ENCODE results near the gene C6orf47.

The C6orf47 gene

GRCh38 chr6:31627690-31628287 is 32.8 kb downstream of the C6orf47 start:
- Histone ChIP-seq H3K4me1 (ENCODE audit: control insufficient read depth in 5 of 5, insufficient read depth in 5 of 5, low read length in 5 of 5) (peaks cover 0 to 18% (median 0%) of the 10 kb centered on the region in 5 donors), H3K27me3 (ENCODE audit: control insufficient read depth in 5 of 5, insufficient read depth in 4 of 5, low read length in 5 of 5) (no peaks in the 10 kb centered on the region), H3K36me3 (ENCODE audit: control insufficient read depth in 5 of 5, insufficient read depth in 5 of 5, low read length in 5 of 5) (peaks cover 11 to 95% (median 93%) of the 10 kb centered on the region in 5 donors), H3K27ac (ENCODE audit: low read depth, low read length) (no peak overlapping the region), H3K9ac (ENCODE audit: low read length in 5 of 5) (no peak overlapping the region), H3K9me3 (ENCODE audit: control insufficient read depth in 5 of 5, low read length in 5 of 5) (no peaks in the 10 kb centered on the region), H3K4me3 (ENCODE audit: low read depth in 1 of 5, low read length in 5 of 5) (no peak overlapping the region)

DNA sequence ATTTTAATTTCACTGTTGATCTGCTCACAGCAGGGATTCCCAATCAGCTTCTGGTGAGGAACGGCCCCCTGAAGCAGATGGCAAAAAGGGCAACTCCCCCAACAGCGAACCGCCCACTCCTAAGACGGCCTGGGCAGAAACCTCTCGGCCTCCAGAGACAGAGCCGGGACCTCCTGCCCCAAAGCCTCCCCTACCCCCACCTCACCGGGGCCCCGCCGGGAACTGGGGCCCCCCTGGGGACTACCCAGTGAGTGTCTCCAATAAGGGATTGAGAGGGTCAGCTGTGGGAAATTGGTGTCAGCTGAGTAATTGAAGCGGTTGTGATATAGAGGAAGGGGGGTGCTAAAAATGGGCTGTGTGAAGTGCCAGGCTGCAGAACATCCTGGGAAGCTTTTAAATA is 33.6 kb downstream of the C6orf47 start:
- Histone ChIP-seq H3K27me3 (ENCODE audit: control insufficient read depth in 5 of 5, insufficient read depth in 4 of 5, low read length in 5 of 5) (no peaks in the 10 kb centered on the region), H3K4me1 (ENCODE audit: control insufficient read depth in 5 of 5, insufficient read depth in 5 of 5, low read length in 5 of 5) (peaks cover 0 to 22% (median 8%) of the 10 kb centered on the region in 5 donors), H3K9ac (ENCODE audit: low read length in 5 of 5) (no peak overlapping the region), H3K9me3 (ENCODE audit: control insufficient read depth in 5 of 5, low read length in 5 of 5) (no peaks in the 10 kb centered on the region), H3K36me3 (ENCODE audit: control insufficient read depth in 5 of 5, insufficient read depth in 5 of 5, low read length in 5 of 5) (peaks cover 11 to 87% (median 85%) of the 10 kb centered on the region in 5 donors), H3K27ac (ENCODE audit: low read depth, low read length) (peak overlapping the region; percentile 10), H3K4me3 (ENCODE audit: low read depth in 1 of 5, low read length in 5 of 5) (no peak overlapping the region)

DNA sequence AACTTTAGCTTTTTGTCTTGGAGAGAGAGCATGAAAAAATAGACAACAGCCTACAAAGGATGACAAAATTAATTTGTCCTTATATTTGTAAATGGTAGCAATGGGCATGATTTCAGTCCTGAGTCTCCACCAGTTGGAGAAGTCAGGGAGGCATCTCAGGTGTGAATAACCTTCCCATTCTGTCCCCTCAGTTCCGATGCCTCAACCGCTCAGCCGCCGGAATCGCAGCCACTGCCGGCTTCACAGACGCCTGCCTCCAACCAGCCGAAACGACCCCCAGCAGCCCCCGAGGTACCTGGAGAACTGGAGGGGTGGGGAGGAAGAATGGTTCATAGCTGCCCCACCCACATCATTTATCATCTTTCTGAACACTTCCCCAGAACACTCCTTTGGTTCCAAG is 36.5 kb downstream of the C6orf47 start:
- H3K4me1 ChIP-seq (ENCODE audit: control insufficient read depth in 5 of 5, insufficient read depth in 5 of 5, low read length in 5 of 5), result peaks cover 0 to 36% (median 23%) of the 10 kb centered on the region in 5 donors
- H3K27me3 ChIP-seq (ENCODE audit: control insufficient read depth in 5 of 5, insufficient read depth in 4 of 5, low read length in 5 of 5), result no peaks in the 10 kb centered on the region
- H3K27ac ChIP-seq (ENCODE audit: low read depth, low read length), result no peak overlapping the region
- no peak overlapping the region for H3K9ac ChIP-seq (ENCODE audit: low read length in 5 of 5)
- H3K36me3 ChIP-seq (ENCODE audit: control insufficient read depth in 5 of 5, insufficient read depth in 5 of 5, low read length in 5 of 5), result peaks cover 9 to 58% (median 56%) of the 10 kb centered on the region in 5 donors
- no peaks in the 10 kb centered on the region for H3K9me3 ChIP-seq (ENCODE audit: control insufficient read depth in 5 of 5, low read length in 5 of 5)
- H3K4me3 ChIP-seq (ENCODE audit: low read depth in 1 of 5, low read length in 5 of 5), result no peak overlapping the region

DNA sequence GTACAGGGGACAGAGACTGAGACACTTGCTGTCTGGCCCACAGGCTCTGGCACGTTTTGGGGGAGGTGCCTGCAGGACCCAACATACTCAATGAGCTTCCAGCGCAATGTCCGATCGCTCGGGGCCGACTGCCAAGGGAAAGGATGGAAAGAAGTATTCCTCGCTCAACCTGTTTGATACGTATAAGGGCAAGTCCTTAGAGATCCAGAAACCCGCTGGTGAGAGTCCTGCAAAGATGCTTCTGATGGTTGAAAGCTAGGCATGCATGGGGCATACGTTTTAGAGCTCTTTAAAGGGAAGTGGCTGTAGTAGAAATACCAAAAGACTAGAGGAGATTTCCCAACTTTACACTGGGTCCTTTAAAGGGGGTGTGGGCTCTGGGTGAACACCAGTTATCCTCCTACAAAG is 37.9 kb downstream of the C6orf47 start:
- no peak overlapping the region for H3K4me3 ChIP-seq (ENCODE audit: low read depth in 1 of 5, low read length in 5 of 5)
- H3K27ac ChIP-seq (ENCODE audit: low read depth, low read length), result no peak overlapping the region
- H3K27me3 ChIP-seq (ENCODE audit: control insufficient read depth in 5 of 5, insufficient read depth in 4 of 5, low read length in 5 of 5), result no peaks in the 10 kb centered on the region
- H3K9me3 ChIP-seq (ENCODE audit: control insufficient read depth in 5 of 5, low read length in 5 of 5), result no peaks in the 10 kb centered on the region
- peaks cover 3 to 45% (median 42%) of the 10 kb centered on the region in 5 donors for H3K36me3 ChIP-seq (ENCODE audit: control insufficient read depth in 5 of 5, insufficient read depth in 5 of 5, low read length in 5 of 5)
- peaks cover 0 to 36% (median 23%) of the 10 kb centered on the region in 5 donors for H3K4me1 ChIP-seq (ENCODE audit: control insufficient read depth in 5 of 5, insufficient read depth in 5 of 5, low read length in 5 of 5)
- H3K9ac ChIP-seq (ENCODE audit: low read length in 5 of 5), result no peak overlapping the region

- peak overlapping the region; percentile 85 to 93 (median 86) for H3K4me3 ChIP-seq (ENCODE audit: low read depth in 1 of 5, low read length in 5 of 5)
- H3K9me3 ChIP-seq (ENCODE audit: control insufficient read depth in 5 of 5, low read length in 5 of 5), result no peaks in the 10 kb centered on the region
- H3K36me3 ChIP-seq (ENCODE audit: control insufficient read depth in 5 of 5, insufficient read depth in 5 of 5, low read length in 5 of 5), result peaks cover 0 to 38% (median 35%) of the 10 kb centered on the region in 5 donors
- H3K27me3 ChIP-seq (ENCODE audit: control insufficient read depth in 5 of 5, insufficient read depth in 4 of 5, low read length in 5 of 5), result no peaks in the 10 kb centered on the region
- H3K4me1 ChIP-seq (ENCODE audit: control insufficient read depth in 5 of 5, insufficient read depth in 5 of 5, low read length in 5 of 5), result peaks cover 0 to 36% (median 25%) of the 10 kb centered on the region in 5 donors
- H3K9ac ChIP-seq (ENCODE audit: low read length in 5 of 5), result peak overlapping the region in 4 of 5 donors; percentile 94 to 99 (median 96)
- peak overlapping the region; percentile 95 for H3K27ac ChIP-seq (ENCODE audit: low read depth, low read length)
Measured at GRCh38 chr6:31621991-31622390, 38.6 kb downstream of the C6orf47 start.

DNA sequence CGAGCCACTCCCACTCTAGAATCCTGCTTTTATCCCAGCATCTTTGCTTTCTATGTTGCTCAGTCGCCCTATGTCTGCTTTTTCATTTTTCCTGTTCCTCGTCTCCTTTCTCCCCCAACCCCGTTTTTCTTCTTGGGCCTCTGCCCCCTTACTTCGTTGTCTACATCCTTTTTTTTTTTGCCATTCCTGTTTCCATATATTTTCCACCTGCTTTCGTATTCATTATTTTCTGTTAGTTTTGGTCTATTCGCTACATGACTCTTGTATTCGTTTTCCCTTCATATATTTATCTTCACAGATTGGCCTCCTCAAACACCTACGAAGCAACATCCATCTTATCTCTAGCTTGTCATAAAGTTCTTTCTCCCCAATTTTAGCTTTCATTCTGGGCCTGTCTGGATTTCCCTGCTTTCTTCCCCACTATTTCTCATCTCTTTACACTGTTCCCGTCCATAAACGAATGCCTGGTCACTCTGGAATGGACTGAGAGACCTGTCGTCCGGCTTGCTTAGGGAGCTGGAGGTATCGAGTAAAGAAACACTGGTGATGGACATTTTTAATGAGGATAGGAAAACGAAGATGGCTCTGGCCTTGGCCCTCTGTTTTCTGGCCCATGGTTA is 39.1 kb downstream of the C6orf47 start:
- Histone ChIP-seq H3K27ac (ENCODE audit: low read depth, low read length) (peak overlapping the region; percentile 95), H3K4me1 (ENCODE audit: control insufficient read depth in 5 of 5, insufficient read depth in 5 of 5, low read length in 5 of 5) (peaks cover 0 to 36% (median 27%) of the 10 kb centered on the region in 5 donors), H3K9ac (ENCODE audit: low read length in 5 of 5) (peak overlapping the region; percentile 32 to 99 (median 95)), H3K9me3 (ENCODE audit: control insufficient read depth in 5 of 5, low read length in 5 of 5) (no peaks in the 10 kb centered on the region), H3K27me3 (ENCODE audit: control insufficient read depth in 5 of 5, insufficient read depth in 4 of 5, low read length in 5 of 5) (no peaks in the 10 kb centered on the region), H3K4me3 (ENCODE audit: low read depth in 1 of 5, low read length in 5 of 5) (peak overlapping the region; percentile 85 to 93 (median 86)), H3K36me3 (ENCODE audit: control insufficient read depth in 5 of 5, insufficient read depth in 5 of 5, low read length in 5 of 5) (peaks cover 0 to 32% (median 30%) of the 10 kb centered on the region in 5 donors)

DNA sequence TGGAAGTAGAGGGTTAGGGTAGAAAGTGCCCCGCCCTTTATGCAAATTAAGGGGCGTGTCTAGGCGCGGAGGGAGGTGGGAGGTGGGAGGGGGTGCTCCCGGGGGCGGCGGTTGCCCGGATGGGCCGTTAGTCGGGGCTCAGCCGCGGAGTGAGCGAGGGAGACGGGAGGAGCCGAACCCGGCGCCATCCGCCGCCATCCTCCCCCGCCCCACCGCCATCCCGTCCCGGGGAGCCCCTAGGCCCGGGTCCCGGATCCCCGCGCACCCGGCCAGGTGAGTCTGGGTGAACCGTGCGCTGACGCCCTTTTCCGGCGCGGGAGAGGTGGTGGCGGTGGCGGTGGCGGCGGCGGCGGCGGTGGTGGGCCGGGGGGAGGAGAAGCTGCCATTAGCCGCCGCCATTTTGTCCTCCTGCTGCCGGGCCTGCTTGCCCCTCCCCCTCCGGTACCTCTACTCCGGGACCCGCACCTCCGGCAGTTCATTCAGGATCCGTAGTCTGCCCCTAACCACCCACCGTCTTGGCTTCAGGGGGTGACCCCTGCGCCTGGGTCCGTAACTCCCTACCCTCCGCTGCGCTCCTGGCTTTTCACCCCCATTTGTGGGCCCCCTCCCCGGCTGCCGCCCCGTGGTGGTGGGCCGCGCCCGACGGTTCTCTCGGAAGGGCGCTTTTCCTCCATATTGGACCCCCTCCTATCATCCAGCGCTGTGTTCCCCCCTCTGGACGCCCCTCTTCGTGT is 39.8 kb downstream of the C6orf47 start, which contains the start of gene PRRC2A:
Gene PRRC2A (plus strand): TSS at position 130 of the 734 bp plus-strand sequence. CDS start 2,075 bp downstream, outside the sequence.
- Histone ChIP-seq H3K9me3 (ENCODE audit: control insufficient read depth in 5 of 5, low read length in 5 of 5) (no peaks in the 10 kb centered on the region), H3K4me3 (ENCODE audit: low read depth in 1 of 5, low read length in 5 of 5) (peak within 1 kb of the TSS; percentile 85 to 93 (median 86)), H3K27ac (ENCODE audit: low read depth, low read length) (peak within 1 kb of the TSS; percentile 95), H3K36me3 (ENCODE audit: control insufficient read depth in 5 of 5, insufficient read depth in 5 of 5, low read length in 5 of 5) (peaks cover 0 to 25% (median 23%) of the 10 kb centered on the region in 5 donors), H3K9ac (ENCODE audit: low read length in 5 of 5) (peak within 1 kb of the TSS; percentile 32 to 99 (median 95)), H3K4me1 (ENCODE audit: control insufficient read depth in 5 of 5, insufficient read depth in 5 of 5, low read length in 5 of 5) (peaks cover 0 to 37% (median 27%) of the 10 kb centered on the region in 5 donors), H3K27me3 (ENCODE audit: control insufficient read depth in 5 of 5, insufficient read depth in 4 of 5, low read length in 5 of 5) (no peaks in the 10 kb centered on the region)

- peak overlapping the region; percentile 16 to 88 (median 80) for H3K9ac ChIP-seq (ENCODE audit: low read length in 5 of 5)
- H3K4me1 ChIP-seq (ENCODE audit: control insufficient read depth in 5 of 5, insufficient read depth in 5 of 5, low read length in 5 of 5), result peaks cover 0 to 38% (median 27%) of the 10 kb centered on the region in 5 donors
- no peaks in the 10 kb centered on the region for H3K9me3 ChIP-seq (ENCODE audit: control insufficient read depth in 5 of 5, low read length in 5 of 5)
Measured at GRCh38 chr6:31619805-31620585, 40.6 kb downstream of the C6orf47 start.

GRCh38 chr6:31617010-31617409 is 43.6 kb downstream of the C6orf47 start:
- Histone ChIP-seq H3K27me3 (ENCODE audit: control insufficient read depth in 5 of 5, insufficient read depth in 4 of 5, low read length in 5 of 5) (no peaks in the 10 kb centered on the region), H3K36me3 (ENCODE audit: control insufficient read depth in 5 of 5, insufficient read depth in 5 of 5, low read length in 5 of 5) (no peaks in the 10 kb centered on the region), H3K27ac (ENCODE audit: low read depth, low read length) (no peak overlapping the region), H3K9ac (ENCODE audit: low read length in 5 of 5) (no peak overlapping the region), H3K9me3 (ENCODE audit: control insufficient read depth in 5 of 5, low read length in 5 of 5) (no peaks in the 10 kb centered on the region), H3K4me3 (ENCODE audit: low read depth in 1 of 5, low read length in 5 of 5) (no peak overlapping the region), H3K4me1 (ENCODE audit: control insufficient read depth in 5 of 5, insufficient read depth in 5 of 5, low read length in 5 of 5) (peaks cover 0 to 30% (median 14%) of the 10 kb centered on the region in 5 donors)

More at GRCh38 chr6:31619805-31620585, 40.6 kb downstream of the C6orf47 start:
- Histone ChIP-seq H3K4me3 (ENCODE audit: low read depth in 1 of 5, low read length in 5 of 5) (peak overlapping the region; percentile 56 to 93 (median 86)), H3K27me3 (ENCODE audit: control insufficient read depth in 5 of 5, insufficient read depth in 4 of 5, low read length in 5 of 5) (no peaks in the 10 kb centered on the region), H3K27ac (ENCODE audit: low read depth, low read length) (peak overlapping the region; percentile 95), H3K36me3 (ENCODE audit: control insufficient read depth in 5 of 5, insufficient read depth in 5 of 5, low read length in 5 of 5) (peaks cover 0 to 18% (median 15%) of the 10 kb centered on the region in 5 donors)
